Uterus (tissue), 2 donors: ENCODE data around the gene SRGAP2B.
"Not testable (repeated sequence)": the region's sequence is repeated elsewhere in the genome, so short reads cannot be mapped to it uniquely, and the experiment has no call there.

ENCODE experiments used
- CTCF ChIP-seq, 4 experiments: fragments of 200-600 bp in 2 of 4; fragments of 450-650 bp in 2 of 4; sonication (generic) in 2 of 4; IDR thresholded peaks; one replicate each; pipeline ENCODE4 v1.5.1; 2016 to 2019; ENCODE audit warnings: antibody characterized with exemption in 4 of 4, mild to moderate bottlenecking in 2 of 4, moderate library complexity in 1 of 4
- POLR2A ChIP-seq, 2 donors: fragments of 450-650 bp; IDR thresholded peaks; one replicate each; pipeline ENCODE4 v1.6.1; 2016; ENCODE audit warnings: antibody characterized with exemption in 2 of 2, mild to moderate bottlenecking in 1 of 2, moderate library complexity in 1 of 2

DNA sequence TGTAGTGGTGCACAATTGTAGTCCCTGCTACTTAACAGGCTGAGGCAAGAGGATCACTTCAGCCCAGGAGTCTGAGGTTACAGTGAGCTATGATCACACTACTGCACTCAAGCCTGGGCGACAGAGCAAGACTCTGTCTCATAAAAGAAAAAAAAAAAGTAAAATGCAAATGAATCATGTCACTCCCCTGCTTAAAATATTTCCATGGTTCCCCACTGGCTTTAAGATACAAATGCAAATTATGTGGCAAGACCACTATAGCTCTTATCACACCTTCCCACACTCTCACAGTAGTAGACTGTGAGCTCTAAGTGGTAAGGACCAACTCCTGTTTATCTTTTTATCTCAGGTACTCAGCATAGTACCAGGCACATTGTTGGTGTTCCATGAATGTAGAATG is 53.6 kb downstream of the SRGAP2B start:
- TF ChIP-seq CTCF, POLR2A (IDR thresholded peaks at IDR 0.05): not testable (repeated sequence)
